ENCODE measurements around the gene RETREG3.
A peak's percentile ranks its signal among the peaks of the same experiment; 100 is the strongest.

RETREG3 gene

GRCh38 chr17:42577532-42578281 lies 31.5 kb downstream of the RETREG3 start, which contains the start of gene PSMC3IP:
TSS of gene PSMC3IP (minus strand) at chr17:42577729. CDS start at chr17:42577686, 43 bp downstream.
- peak; percentile 96 for DNase-seq (ENCODE audit: low read depth)
- peak; percentile 53 for TF ChIP-seq CTCF (IDR thresholded peaks at IDR 0.05; ENCODE audit: insufficient read depth, low read depth, low read length, missing control alignments)
- H3K4me3 ChIP-seq (ENCODE audit: low read length), result peak within 1 kb of the TSS; percentile 86

- peak overlapping the region; percentile 86 for H3K4me3 ChIP-seq (ENCODE audit: low read length)
- no peak for TF ChIP-seq CTCF (IDR thresholded peaks at IDR 0.05; ENCODE audit: insufficient read depth, low read depth, low read length, missing control alignments)
- no peak for DNase-seq (ENCODE audit: low read depth)
These were observed 32.0 kb downstream of the RETREG3 start for GRCh38 chr17:42577140-42577531.

GRCh38 chr17:42574463-42574862 lies 34.7 kb downstream of the RETREG3 start:
- no peak for TF ChIP-seq CTCF (IDR thresholded peaks at IDR 0.05; ENCODE audit: insufficient read depth, low read depth, low read length, missing control alignments)
- DNase-seq (ENCODE audit: low read depth), result no peak
- H3K4me3 ChIP-seq (ENCODE audit: low read length), result no peak overlapping the region

- no peak for TF ChIP-seq CTCF (IDR thresholded peaks at IDR 0.05; ENCODE audit: insufficient read depth, low read depth, low read length, missing control alignments)
- no peak for DNase-seq (ENCODE audit: low read depth)
These were observed 36.1 kb downstream of the RETREG3 start for GRCh38 chr17:42573095-42573494.

GRCh38 chr17:42571435-42572225 lies 37.5 kb downstream of the RETREG3 start:
- no peak for TF ChIP-seq CTCF (IDR thresholded peaks at IDR 0.05; ENCODE audit: insufficient read depth, low read depth, low read length, missing control alignments)
- DNase-seq (ENCODE audit: low read depth), result no peak
- H3K4me3 ChIP-seq (ENCODE audit: low read length), result no peak overlapping the region

More at GRCh38 chr17:42573095-42573494, 36.1 kb downstream of the RETREG3 start:
- H3K4me3 ChIP-seq (ENCODE audit: low read length), result no peak overlapping the region

- TF ChIP-seq CTCF (IDR thresholded peaks at IDR 0.05; ENCODE audit: insufficient read depth, low read depth, low read length, missing control alignments), result no peak
- H3K4me3 ChIP-seq (ENCODE audit: low read length), result no peak overlapping the region
These were observed 40.6 kb downstream of the RETREG3 start for GRCh38 chr17:42568341-42569111.

More at GRCh38 chr17:42568341-42569111, 40.6 kb downstream of the RETREG3 start:
- DNase-seq (ENCODE audit: low read depth), result no peak
